CD8-positive, alpha-beta memory T cell (primary cell): Measurements from ENCODE around the gene FURIN. TPM values are rescaled to one million over a fixed set of nuclear protein-coding genes. Genes with fewer than 3 reads are reported as not detected.

ENCODE experiments used
- CTCF ChIA-PET: fragments of 350-600 bp; sonication (Branson Sonifier 250); formaldehyde crosslinking; loops from one replicate; lab custom pipeline; 2021; ENCODE audit warnings: antibody characterized with exemption; lab: Charles Lee
- POLR2A ChIA-PET: fragments of 350-600 bp; sonication (Branson Sonifier 250); formaldehyde crosslinking; loops from one replicate; lab custom pipeline; 2021; ENCODE audit warnings: antibody characterized with exemption; lab: Charles Lee
- DNase-seq, 5 donors: peaks; one replicate each; pipeline versions ENCODE4 v3.0.0 to v3.0.0-alpha.2; 2020 to 2022; ENCODE audit warnings: mixed read lengths in 1 of 5
- H3K27ac ChIP-seq: one replicate; pipeline ENCODE4 v1.7.0; 2013; ENCODE audit warnings: low read depth, mild to moderate bottlenecking, low read length, moderate library complexity
- H3K27me3 ChIP-seq: 2 replicates; pipeline ENCODE4 v1.7.0; 2013; ENCODE audit warnings: low read length, mild to moderate bottlenecking; ENCODE audit not compliant: insufficient read depth, poor library complexity, severe bottlenecking
- H3K36me3 ChIP-seq: 2 replicates; pipeline ENCODE4 v1.7.0; 2013; ENCODE audit warnings: mild to moderate bottlenecking, low read length, moderate library complexity; ENCODE audit not compliant: insufficient read depth
- H3K4me1 ChIP-seq: 2 replicates; pipeline ENCODE4 v1.7.0; 2013; ENCODE audit warnings: mild to moderate bottlenecking, low read length, moderate library complexity; ENCODE audit not compliant: insufficient read depth
- H3K4me3 ChIP-seq: 2 replicates; pipeline ENCODE4 v1.7.0; 2013; ENCODE audit warnings: mild to moderate bottlenecking, low read length
- H3K9me3 ChIP-seq: 2 replicates; pipeline ENCODE4 v1.7.0; 2013; ENCODE audit warnings: mild to moderate bottlenecking, low read length
- H3K27ac Mint-ChIP-seq, 8 donors: one replicate each; pipeline ENCODE4 v1.8.0; 2020 to 2021; ENCODE audit warnings: mixed read lengths in 8 of 8, mild to moderate bottlenecking in 6 of 8, inconsistent platforms in 3 of 8, moderate library complexity in 3 of 8
- H3K27me3 Mint-ChIP-seq, 2 donors: one replicate each; pipeline ENCODE4 v1.8.0; 2020 to 2021; ENCODE audit warnings: mixed read lengths in 2 of 2, mild to moderate bottlenecking in 1 of 2, moderate library complexity in 1 of 2
- H3K36me3 Mint-ChIP-seq, 3 donors: one replicate each; pipeline ENCODE4 v1.8.0; 2020 to 2021; ENCODE audit warnings: mixed read lengths in 3 of 3, inconsistent platforms in 1 of 3, mild to moderate bottlenecking in 1 of 3
- H3K4me1 Mint-ChIP-seq, 3 donors: one replicate each; pipeline ENCODE4 v1.8.0; 2020 to 2021; ENCODE audit warnings: mixed read lengths in 3 of 3, inconsistent platforms in 1 of 3, mild to moderate bottlenecking in 1 of 3
- H3K4me3 Mint-ChIP-seq, 7 donors: one replicate each; pipeline ENCODE4 v1.8.0; 2020 to 2021; ENCODE audit warnings: mixed read lengths in 7 of 7, mild to moderate bottlenecking in 6 of 7, moderate library complexity in 4 of 7, inconsistent platforms in 2 of 7
- H3K9me3 Mint-ChIP-seq, 5 donors: one replicate each; pipeline ENCODE4 v1.8.0; 2020 to 2022; ENCODE audit warnings: mixed read lengths in 5 of 5, mild to moderate bottlenecking in 3 of 5, moderate library complexity in 2 of 5, inconsistent platforms in 1 of 5
- polyA plus RNA-seq: library from polyadenylated mRNA; unstranded; fragments of 300-500 nt; fragmentation: Illumina TruSeq; gene quantifications from one replicate; pipeline ENCODE4 v1.2.3, GENCODE V29; 2021
- total RNA-seq, 2 experiments: library from RNA; stranded (reverse); gene quantifications; one replicate each; pipeline ENCODE4 v1.2.3, GENCODE V29; 2021

Gene FURIN
- total and polyA plus RNA-seq, 3 experiments from 2014 or later, result 11.7 to 124 (median 121) TPM

GRCh38 chr15:90865702-90866101 is 2.7 kb upstream of the FURIN start:
- H3K27ac Mint-ChIP-seq, result peak overlapping the region in 1 of 8 donors; percentile 42
- no peaks in the 10 kb centered on the region for H3K36me3 ChIP-seq
- H3K9me3 Mint-ChIP-seq, result no peaks in the 10 kb centered on the region
- H3K4me3 ChIP-seq, result no peak overlapping the region
- no peaks in the 10 kb centered on the region for H3K36me3 Mint-ChIP-seq
- peaks cover 4 to 6% of the 10 kb centered on the region in 2 donors for H3K27me3 Mint-ChIP-seq
- no peak overlapping the region for H3K27ac ChIP-seq
- peaks cover 16 to 22% (median 21%) of the 10 kb centered on the region in 3 donors for H3K4me1 Mint-ChIP-seq
- no peak overlapping the region for H3K4me3 Mint-ChIP-seq
- POLR2A ChIA-PET, result no interaction called here
- peaks cover 14% of the 10 kb centered on the region for H3K4me1 ChIP-seq
- no peaks in the 10 kb centered on the region for H3K27me3 ChIP-seq
- CTCF ChIA-PET, result interaction anchor here (0.9 kb wide), 1 partner anchor 20 kb away, joined by 4 read pairs; no protein-coding TSS in a partner anchor
- DNase-seq, result no peak
- H3K9me3 ChIP-seq, result no peaks in the 10 kb centered on the region

- DNase-seq, result no peak
- Mint-ChIP-seq H3K4me1 (peaks cover 18 to 25% (median 25%) of the 10 kb centered on the region in 3 donors), H3K27ac (no peak overlapping the region), H3K36me3 (no peaks in the 10 kb centered on the region), H3K4me3 (no peak overlapping the region), H3K27me3 (peaks cover 4 to 6% of the 10 kb centered on the region in 2 donors), H3K9me3 (no peaks in the 10 kb centered on the region)
- H3K4me3 ChIP-seq, result no peak overlapping the region
- ChIA-PET POLR2A (no interaction called here), CTCF (no interaction called here)
- peaks cover 17% of the 10 kb centered on the region for H3K4me1 ChIP-seq
- H3K36me3 ChIP-seq, result no peaks in the 10 kb centered on the region
- no peaks in the 10 kb centered on the region for H3K27me3 ChIP-seq
- H3K9me3 ChIP-seq, result no peaks in the 10 kb centered on the region
- no peak overlapping the region for H3K27ac ChIP-seq
Observed at GRCh38 chr15:90866161-90866715, 2.1 kb upstream of the FURIN start.

GRCh38 chr15:90866800-90867199 is 1.6 kb upstream of the FURIN start:
- no peaks in the 10 kb centered on the region for H3K27me3 ChIP-seq
- H3K36me3 Mint-ChIP-seq, result no peaks in the 10 kb centered on the region
- H3K36me3 ChIP-seq, result no peaks in the 10 kb centered on the region
- H3K27ac Mint-ChIP-seq, result no peak overlapping the region
- ChIA-PET POLR2A (no interaction called here), CTCF (no interaction called here)
- H3K4me3 ChIP-seq, result no peak overlapping the region
- no peaks in the 10 kb centered on the region for H3K9me3 Mint-ChIP-seq
- H3K4me3 Mint-ChIP-seq, result no peak overlapping the region
- peaks cover 18 to 25% (median 25%) of the 10 kb centered on the region in 3 donors for H3K4me1 Mint-ChIP-seq
- peaks cover 17% of the 10 kb centered on the region for H3K4me1 ChIP-seq
- no peak for DNase-seq
- peaks cover 4 to 6% of the 10 kb centered on the region in 2 donors for H3K27me3 Mint-ChIP-seq
- H3K9me3 ChIP-seq, result no peaks in the 10 kb centered on the region
- no peak overlapping the region for H3K27ac ChIP-seq

GRCh38 chr15:90869140-90869541 is 753 bp downstream of the FURIN start:
- CTCF ChIA-PET, result interaction anchor here (1.7 kb wide), 1 partner anchor 17 kb away, joined by 8 read pairs; no protein-coding TSS in a partner anchor
- Mint-ChIP-seq H3K9me3 (no peaks in the 10 kb centered on the region), H3K4me3 (peak overlapping the region in 4 of 7 donors; percentile 29 to 95 (median 70)), H3K4me1 (peaks cover 29 to 45% (median 41%) of the 10 kb centered on the region in 3 donors), H3K36me3 (peaks cover 0 to 4% (median 0%) of the 10 kb centered on the region in 3 donors), H3K27ac (peak overlapping the region in 7 of 8 donors; percentile 39 to 96 (median 95)), H3K27me3 (peaks cover 0 to 4% of the 10 kb centered on the region in 2 donors)
- POLR2A ChIA-PET, result no interaction called here
- Histone ChIP-seq H3K4me3 (no peak overlapping the region), H3K4me1 (peaks cover 37% of the 10 kb centered on the region), H3K9me3 (no peaks in the 10 kb centered on the region), H3K36me3 (no peaks in the 10 kb centered on the region), H3K27ac (peak overlapping the region; percentile 65), H3K27me3 (no peaks in the 10 kb centered on the region)
- no peak for DNase-seq

GRCh38 chr15:90869601-90870353 is 1.4 kb downstream of the FURIN start:
- peak in 1 of 5 donors; percentile 50 for DNase-seq
- H3K27ac ChIP-seq, result peak overlapping the region; percentile 65
- H3K36me3 ChIP-seq, result no peaks in the 10 kb centered on the region
- peak overlapping the region; percentile 82 to 95 (median 88) for H3K4me3 Mint-ChIP-seq
- no peaks in the 10 kb centered on the region for H3K27me3 ChIP-seq
- peaks cover 0 to 5% (median 0%) of the 10 kb centered on the region in 3 donors for H3K36me3 Mint-ChIP-seq
- CTCF ChIA-PET, result no interaction called here
- POLR2A ChIA-PET, result no interaction called here
- peak overlapping the region; percentile 5 for H3K4me3 ChIP-seq
- peaks cover 29 to 47% (median 41%) of the 10 kb centered on the region in 3 donors for H3K4me1 Mint-ChIP-seq
- peaks cover 37% of the 10 kb centered on the region for H3K4me1 ChIP-seq
- H3K9me3 ChIP-seq, result no peaks in the 10 kb centered on the region
- H3K27me3 Mint-ChIP-seq, result peaks cover 0 to 4% of the 10 kb centered on the region in 2 donors
- H3K27ac Mint-ChIP-seq, result peak overlapping the region; percentile 53 to 96 (median 94)
- H3K9me3 Mint-ChIP-seq, result no peaks in the 10 kb centered on the region

- Mint-ChIP-seq H3K9me3 (no peaks in the 10 kb centered on the region), H3K27ac (peak overlapping the region; percentile 88 to 96 (median 94)), H3K27me3 (peaks cover 0 to 4% of the 10 kb centered on the region in 2 donors), H3K4me3 (peak overlapping the region; percentile 82 to 95 (median 88)), H3K4me1 (peaks cover 29 to 47% (median 41%) of the 10 kb centered on the region in 3 donors), H3K36me3 (peaks cover 0 to 8% (median 0%) of the 10 kb centered on the region in 3 donors)
- POLR2A ChIA-PET, result interaction anchor here (0.6 to 1.5 kb wide), 2 partner anchors 33 to 1552 kb away, joined by 3 to 4 read pairs; no protein-coding TSS in a partner anchor
- Histone ChIP-seq H3K27me3 (no peaks in the 10 kb centered on the region), H3K4me3 (peak overlapping the region; percentile 72), H3K9me3 (no peaks in the 10 kb centered on the region), H3K36me3 (no peaks in the 10 kb centered on the region), H3K27ac (peak overlapping the region; percentile 65), H3K4me1 (peaks cover 37% of the 10 kb centered on the region)
- CTCF ChIA-PET, result interaction anchor here (1.4 to 1.6 kb wide), 2 partner anchors 61 to 179 kb away, joined by 3 to 4 read pairs; no protein-coding TSS in a partner anchor
- DNase-seq, result no peak
Observed at GRCh38 chr15:90870354-90871138, 2.2 kb downstream of the FURIN start.

GRCh38 chr15:90871139-90871715 is 2.8 kb downstream of the FURIN start:
- H3K27me3 ChIP-seq, result no peaks in the 10 kb centered on the region
- Mint-ChIP-seq H3K4me3 (peak overlapping the region; percentile 82 to 95 (median 88)), H3K27me3 (no peaks in the 10 kb centered on the region), H3K27ac (peak overlapping the region; percentile 88 to 96 (median 94)), H3K4me1 (peaks cover 29 to 47% (median 41%) of the 10 kb centered on the region in 3 donors), H3K9me3 (no peaks in the 10 kb centered on the region), H3K36me3 (peaks cover 0 to 14% (median 0%) of the 10 kb centered on the region in 3 donors)
- peak in 3 of 5 donors; percentile 18 to 46 (median 26) for DNase-seq
- no peaks in the 10 kb centered on the region for H3K9me3 ChIP-seq
- H3K36me3 ChIP-seq, result peaks cover 2% of the 10 kb centered on the region
- H3K27ac ChIP-seq, result peak overlapping the region; percentile 65
- POLR2A ChIA-PET, result interaction anchor here (0.6 to 1.5 kb wide), 5 partner anchors 32 to 1553 kb away, joined by 3 to 7 read pairs (median 4); partner anchors contain the start of genes BLM and MAN2A2
- H3K4me3 ChIP-seq, result peak overlapping the region; percentile 72
- peaks cover 37% of the 10 kb centered on the region for H3K4me1 ChIP-seq
- CTCF ChIA-PET, result interaction anchor here (0.8 to 1.6 kb wide), 4 partner anchors 14 to 179 kb away, joined by 3 to 5 read pairs (median 4); no protein-coding TSS in a partner anchor
